Measurements from ENCODE around the gene TTC38.

GRCh38 chr22:46251816-46252380 is 15.9 kb upstream of the TTC38 start:
- TF ChIP-seq KLF9 (tag by site-specific recombination; IDR thresholded peaks at IDR 0.05; ENCODE audit: low read depth) (no peak), CTCF (tag by site-specific recombination; IDR thresholded peaks at IDR 0.05) (no peak), ZIC2 (tag by site-specific recombination; IDR thresholded peaks at IDR 0.05) (no peak), TCF7L2 (IDR thresholded peaks at IDR 0.05; ENCODE audit: borderline replicate concordance, low read depth, low read length) (no peak), REST (tag by site-specific recombination; IDR thresholded peaks at IDR 0.05) (no peak)
